Measurements from ENCODE around the gene SNX7. TPM values are rescaled to one million over a fixed set of nuclear protein-coding genes. Genes with fewer than 3 reads are reported as not detected.

The SNX7 gene
- total RNA-seq, 1 donor from 2014 or later: 46.0 TPM

DNA sequence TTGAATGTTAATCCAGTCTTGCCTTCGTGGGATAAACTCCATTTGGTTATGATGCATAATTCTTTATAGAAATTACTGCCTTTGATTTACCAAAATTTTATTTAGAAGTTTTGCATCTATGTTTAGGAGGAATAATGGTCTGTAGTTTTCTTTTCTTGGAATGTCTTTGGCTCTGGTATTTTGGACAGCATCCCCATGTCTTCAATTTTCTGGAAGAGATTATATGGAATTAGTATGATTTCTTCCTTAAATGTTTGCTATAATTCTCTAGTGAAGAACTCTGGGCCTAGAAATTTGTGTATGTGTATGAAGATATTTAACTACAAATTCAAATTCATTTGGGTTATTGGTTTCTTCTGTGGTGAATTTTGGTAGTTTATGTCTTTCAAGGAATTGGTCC lies 92.7 kb downstream of the SNX7 start:
- TF ChIP-seq, protein P1, sequence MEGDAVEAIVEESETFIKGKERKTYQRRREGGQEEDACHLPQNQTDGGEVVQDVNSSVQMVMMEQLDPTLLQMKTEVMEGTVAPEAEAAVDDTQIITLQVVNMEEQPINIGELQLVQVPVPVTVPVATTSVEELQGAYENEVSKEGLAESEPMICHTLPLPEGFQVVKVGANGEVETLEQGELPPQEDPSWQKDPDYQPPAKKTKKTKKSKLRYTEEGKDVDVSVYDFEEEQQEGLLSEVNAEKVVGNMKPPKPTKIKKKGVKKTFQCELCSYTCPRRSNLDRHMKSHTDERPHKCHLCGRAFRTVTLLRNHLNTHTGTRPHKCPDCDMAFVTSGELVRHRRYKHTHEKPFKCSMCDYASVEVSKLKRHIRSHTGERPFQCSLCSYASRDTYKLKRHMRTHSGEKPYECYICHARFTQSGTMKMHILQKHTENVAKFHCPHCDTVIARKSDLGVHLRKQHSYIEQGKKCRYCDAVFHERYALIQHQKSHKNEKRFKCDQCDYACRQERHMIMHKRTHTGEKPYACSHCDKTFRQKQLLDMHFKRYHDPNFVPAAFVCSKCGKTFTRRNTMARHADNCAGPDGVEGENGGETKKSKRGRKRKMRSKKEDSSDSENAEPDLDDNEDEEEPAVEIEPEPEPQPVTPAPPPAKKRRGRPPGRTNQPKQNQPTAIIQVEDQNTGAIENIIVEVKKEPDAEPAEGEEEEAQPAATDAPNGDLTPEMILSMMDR (IDR thresholded peaks at IDR 0.05; ENCODE audit: unreplicated experiment): no peak
- no peaks in the 10 kb centered on the region for H3K9me3 Mint-ChIP-seq (ENCODE audit: unreplicated experiment)
- peaks cover 3% of the 10 kb centered on the region for H3K4me1 Mint-ChIP-seq (ENCODE audit: unreplicated experiment)
- no peak for DNase-seq (ENCODE audit: low spot score)
- H3K4me3 Mint-ChIP-seq (ENCODE audit: unreplicated experiment): no peak overlapping the region
- peaks cover under 1% of the 10 kb centered on the region for H3K27me3 Mint-ChIP-seq (ENCODE audit: unreplicated experiment)
- no peak overlapping the region for H3K27ac Mint-ChIP-seq (ENCODE audit: unreplicated experiment)
- H3K36me3 Mint-ChIP-seq (ENCODE audit: low read depth, unreplicated experiment): no peaks in the 10 kb centered on the region

DNA sequence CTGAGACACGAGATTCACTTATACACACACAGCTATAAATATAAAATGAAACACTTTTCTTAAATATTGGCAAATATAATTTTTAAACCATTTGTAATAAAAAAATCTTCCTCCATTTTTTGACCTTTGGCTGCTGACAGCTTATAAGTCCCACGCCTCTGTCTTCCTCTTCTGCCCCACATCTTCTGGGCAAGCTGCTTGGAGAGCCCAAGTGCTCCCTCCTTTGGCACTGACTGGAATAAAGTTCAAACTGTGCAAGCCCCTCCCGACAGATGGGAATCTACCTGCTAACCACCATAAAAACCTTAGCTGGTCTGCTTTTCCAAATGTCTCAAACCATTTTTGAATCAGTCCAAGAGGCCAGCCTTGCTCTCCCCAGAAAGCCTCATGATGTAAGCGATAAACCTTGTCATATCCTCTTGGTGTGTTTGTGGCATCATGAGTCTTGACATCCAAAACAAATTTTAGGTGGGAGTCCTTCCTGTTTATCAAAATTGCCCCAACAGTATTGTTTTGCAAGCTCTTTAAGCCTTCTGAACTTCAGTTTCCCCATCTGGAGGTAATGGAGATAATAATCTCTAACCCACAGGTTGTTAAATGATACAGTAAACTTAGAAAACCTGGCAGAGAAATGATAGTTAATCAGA lies 99.8 kb downstream of the SNX7 start:
- Mint-ChIP-seq H3K36me3 (ENCODE audit: low read depth, unreplicated experiment) (no peaks in the 10 kb centered on the region), H3K27me3 (ENCODE audit: unreplicated experiment) (peaks cover 2% of the 10 kb centered on the region), H3K9me3 (ENCODE audit: unreplicated experiment) (no peaks in the 10 kb centered on the region), H3K27ac (ENCODE audit: unreplicated experiment) (no peak overlapping the region), H3K4me3 (ENCODE audit: unreplicated experiment) (no peak overlapping the region), H3K4me1 (ENCODE audit: unreplicated experiment) (peaks cover 3% of the 10 kb centered on the region)
- TF ChIP-seq, protein P1 (IDR thresholded peaks at IDR 0.05; ENCODE audit: unreplicated experiment): no peak
- DNase-seq (ENCODE audit: low spot score): peak; percentile 14

DNA sequence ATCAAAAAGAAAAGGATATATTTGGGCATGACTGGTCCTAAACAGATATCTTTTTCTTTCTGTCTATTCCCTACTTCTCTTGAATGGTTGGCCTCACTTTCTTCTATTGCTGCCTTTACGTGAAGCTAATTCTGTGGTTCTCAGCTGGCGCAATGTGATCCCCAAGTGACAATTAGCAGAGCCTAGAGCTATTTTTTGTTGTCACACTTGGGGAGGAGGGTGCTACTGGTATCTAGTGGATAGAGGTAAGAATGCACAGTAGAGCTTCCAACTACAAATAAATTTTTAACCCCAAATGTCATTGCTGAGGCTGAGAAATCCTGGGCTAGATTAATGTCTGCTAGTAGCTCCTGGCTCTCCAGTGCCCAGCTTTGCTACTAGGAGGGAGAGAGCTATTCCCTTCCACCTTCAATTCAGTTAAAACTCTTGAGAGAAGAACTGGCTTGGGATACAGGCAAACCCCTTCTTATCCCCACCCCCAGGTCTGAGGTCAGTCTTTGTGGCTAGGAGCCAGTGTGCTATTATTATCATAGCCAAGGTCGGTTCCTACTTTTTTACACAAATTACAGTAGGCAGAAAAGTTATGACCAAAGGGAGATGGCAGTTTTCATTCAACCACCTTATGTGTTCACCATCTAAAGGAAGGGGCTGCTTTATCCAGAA lies 102.1 kb downstream of the SNX7 start:
- Mint-ChIP-seq H3K9me3 (ENCODE audit: unreplicated experiment) (no peaks in the 10 kb centered on the region), H3K27ac (ENCODE audit: unreplicated experiment) (no peak overlapping the region), H3K4me3 (ENCODE audit: unreplicated experiment) (no peak overlapping the region), H3K36me3 (ENCODE audit: low read depth, unreplicated experiment) (no peaks in the 10 kb centered on the region), H3K27me3 (ENCODE audit: unreplicated experiment) (peaks cover 2% of the 10 kb centered on the region), H3K4me1 (ENCODE audit: unreplicated experiment) (no peaks in the 10 kb centered on the region)
- no peak for DNase-seq (ENCODE audit: low spot score)
- TF ChIP-seq, protein P1 (IDR thresholded peaks at IDR 0.05; ENCODE audit: unreplicated experiment): no peak

DNA sequence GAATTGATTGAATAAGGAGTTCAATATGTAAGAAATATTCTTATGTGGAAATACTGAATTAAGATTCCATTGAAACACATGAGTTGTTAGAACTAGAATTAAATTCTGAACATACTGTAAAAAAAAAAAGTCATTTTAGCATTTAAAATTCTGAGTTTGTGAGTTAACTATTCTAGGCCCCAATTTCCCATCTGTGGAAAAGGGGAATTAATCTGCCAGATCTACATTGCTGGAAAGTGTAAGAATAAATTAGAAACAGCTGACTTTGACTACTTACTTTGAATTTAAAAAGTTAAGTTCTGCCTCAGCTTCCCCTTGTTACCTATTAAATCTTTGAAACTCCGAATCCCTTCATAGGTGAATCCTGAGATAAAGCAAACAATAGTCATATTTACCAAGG lies 103.0 kb downstream of the SNX7 start:
- H3K27ac Mint-ChIP-seq (ENCODE audit: unreplicated experiment): no peak overlapping the region
- no peak overlapping the region for H3K4me3 Mint-ChIP-seq (ENCODE audit: unreplicated experiment)
- no peaks in the 10 kb centered on the region for H3K4me1 Mint-ChIP-seq (ENCODE audit: unreplicated experiment)
- H3K9me3 Mint-ChIP-seq (ENCODE audit: unreplicated experiment): no peaks in the 10 kb centered on the region
- no peaks in the 10 kb centered on the region for H3K36me3 Mint-ChIP-seq (ENCODE audit: low read depth, unreplicated experiment)
- no peaks in the 10 kb centered on the region for H3K27me3 Mint-ChIP-seq (ENCODE audit: unreplicated experiment)
- no peak for DNase-seq (ENCODE audit: low spot score)
- TF ChIP-seq, protein P1 (IDR thresholded peaks at IDR 0.05; ENCODE audit: unreplicated experiment): no peak

DNA sequence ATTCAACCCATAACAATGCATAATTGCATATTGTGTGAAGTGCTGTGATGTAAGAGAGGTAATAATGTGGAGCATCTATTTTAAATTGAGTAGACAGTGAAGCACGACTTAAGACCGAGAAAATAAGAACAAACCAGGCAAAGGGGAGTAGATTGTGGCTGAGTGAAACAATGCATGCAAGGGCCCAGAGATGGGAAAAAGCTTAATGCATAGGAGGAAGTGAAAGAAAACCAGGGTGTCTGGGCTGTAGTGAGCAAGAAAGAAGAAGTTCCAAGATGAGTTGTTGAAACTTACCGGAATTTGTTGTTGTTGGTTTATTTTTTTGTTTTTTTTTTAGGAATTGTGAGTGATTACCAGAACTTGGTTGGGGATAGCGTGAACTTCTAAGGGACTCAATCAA lies 104.7 kb downstream of the SNX7 start:
- H3K27ac Mint-ChIP-seq (ENCODE audit: unreplicated experiment): no peak overlapping the region
- H3K4me1 Mint-ChIP-seq (ENCODE audit: unreplicated experiment): no peaks in the 10 kb centered on the region
- no peak overlapping the region for H3K4me3 Mint-ChIP-seq (ENCODE audit: unreplicated experiment)
- H3K9me3 Mint-ChIP-seq (ENCODE audit: unreplicated experiment): no peaks in the 10 kb centered on the region
- no peaks in the 10 kb centered on the region for H3K27me3 Mint-ChIP-seq (ENCODE audit: unreplicated experiment)
- TF ChIP-seq, protein P1 (IDR thresholded peaks at IDR 0.05; ENCODE audit: unreplicated experiment): no peak
- H3K36me3 Mint-ChIP-seq (ENCODE audit: low read depth, unreplicated experiment): no peaks in the 10 kb centered on the region
- no peak for DNase-seq (ENCODE audit: low spot score)
